H9 (cell line): ENCODE data around the gene GRAPL. TPM values are rescaled to one million over a fixed set of nuclear protein-coding genes. Genes with fewer than 3 reads are reported as not detected.
"Not testable (repeated sequence)": the region's sequence is repeated elsewhere in the genome, so short reads cannot be mapped to it uniquely, and the experiment has no call there.

ENCODE experiments used
- DNase-seq: peaks from one replicate; pipeline ENCODE4 v3.0.0-alpha.2; 2017
- H2AFZ ChIP-seq: one replicate; pipeline ENCODE4 v1.6.1; 2013; ENCODE audit warnings: mild to moderate bottlenecking, low read length, control low read depth, moderate library complexity
- H2AK5ac ChIP-seq: 2 replicates; pipeline ENCODE4 v1.6.1; 2013; ENCODE audit warnings: low read length, control low read depth, mixed read lengths; ENCODE audit not compliant: insufficient read length
- H2BK120ac ChIP-seq: one replicate; pipeline ENCODE4 v1.6.1; 2013; ENCODE audit warnings: low read depth, mild to moderate bottlenecking, low read length, control low read depth, inconsistent platforms; ENCODE audit not compliant: poor library complexity, severe bottlenecking
- H2BK12ac ChIP-seq: 2 replicates; pipeline ENCODE4 v1.6.1; 2013; ENCODE audit warnings: low read length, control low read depth, mixed read lengths, low read depth; ENCODE audit not compliant: insufficient read length
- H2BK15ac ChIP-seq: 2 replicates; pipeline ENCODE4 v1.6.1; 2013; ENCODE audit warnings: low read depth, low read length, control low read depth
- H2BK20ac ChIP-seq: one replicate; pipeline ENCODE4 v1.6.1; 2013; ENCODE audit warnings: low read depth, mild to moderate bottlenecking, low read length, control low read depth, inconsistent platforms; ENCODE audit not compliant: poor library complexity, severe bottlenecking
- H2BK5ac ChIP-seq: 2 replicates; pipeline ENCODE4 v1.6.1; 2013; ENCODE audit warnings: low read length, control low read depth, mixed read lengths; ENCODE audit not compliant: insufficient read length
- H3K14ac ChIP-seq: 2 replicates; pipeline ENCODE4 v1.6.1; 2013; ENCODE audit warnings: low read length, control low read depth; ENCODE audit not compliant: insufficient read depth
- H3K18ac ChIP-seq: 2 replicates; pipeline ENCODE4 v1.6.1; 2013; ENCODE audit warnings: low read depth, mild to moderate bottlenecking, mixed read lengths, low read length, control low read depth; ENCODE audit not compliant: insufficient read length
- H3K23ac ChIP-seq: 2 replicates; pipeline ENCODE4 v1.6.1; 2013; ENCODE audit warnings: low read length, control low read depth, mixed read lengths, low read depth; ENCODE audit not compliant: insufficient read length
- H3K23me2 ChIP-seq: 2 replicates; pipeline ENCODE4 v1.6.1; 2013; ENCODE audit warnings: low read depth, mild to moderate bottlenecking, mixed read lengths, low read length, control low read depth; ENCODE audit not compliant: insufficient read length, poor library complexity, severe bottlenecking
- H3K27ac ChIP-seq: 2 replicates; pipeline ENCODE4 v1.5.1; 2013; ENCODE audit warnings: low read length, control low read depth, mixed read lengths, low read depth; ENCODE audit not compliant: insufficient read length
- H3K27me3 ChIP-seq: 2 replicates; pipeline ENCODE4 v1.6.1; 2013; ENCODE audit warnings: low read length, control low read depth, inconsistent platforms; ENCODE audit not compliant: insufficient read depth
- H3K4ac ChIP-seq: 2 replicates; pipeline ENCODE4 v1.6.1; 2013; ENCODE audit warnings: low read depth, mild to moderate bottlenecking, control low read depth, inconsistent platforms, low read length, moderate library complexity
- H3K4me1 ChIP-seq: 2 replicates; pipeline ENCODE4 v1.6.1; 2013; ENCODE audit warnings: low read length, control low read depth, inconsistent platforms; ENCODE audit not compliant: insufficient read depth
- H3K4me2 ChIP-seq: 2 replicates; pipeline ENCODE4 v1.6.1; 2013; ENCODE audit warnings: low read length, control low read depth, mixed read lengths; ENCODE audit not compliant: insufficient read length, insufficient read depth
- H3K56ac ChIP-seq: 2 replicates; pipeline ENCODE4 v1.6.1; 2013; ENCODE audit warnings: low read depth, mild to moderate bottlenecking, mixed read lengths, low read length, control low read depth; ENCODE audit not compliant: insufficient read length
- H3K79me1 ChIP-seq: 2 replicates; pipeline ENCODE4 v1.6.1; 2013; ENCODE audit warnings: low read depth, mild to moderate bottlenecking, moderate library complexity, low read length, control low read depth, inconsistent platforms; ENCODE audit not compliant: insufficient read depth, poor library complexity, severe bottlenecking
- H3K79me2 ChIP-seq: 2 replicates; pipeline ENCODE4 v1.6.1; 2013; ENCODE audit warnings: low read length, control low read depth, inconsistent platforms; ENCODE audit not compliant: insufficient read depth
- H3K9ac ChIP-seq: 2 replicates; pipeline ENCODE4 v1.6.1; 2013; ENCODE audit warnings: low read length, control low read depth, mixed read lengths; ENCODE audit not compliant: insufficient read length; ENCODE audit errors: extremely low read depth
- H3K9me3 ChIP-seq: one replicate; pipeline ENCODE4 v1.6.1; 2013; ENCODE audit warnings: low read depth, low read length, inconsistent platforms; ENCODE audit not compliant: control insufficient read depth
- H3T11ph ChIP-seq: one replicate; pipeline ENCODE4 v1.6.1; 2013; ENCODE audit warnings: mild to moderate bottlenecking, low read length, control low read depth, inconsistent platforms
- H4K20me1 ChIP-seq: one replicate; pipeline ENCODE4 v1.6.1; 2013; ENCODE audit not compliant: control insufficient read depth, insufficient read length, insufficient read depth
- H4K5ac ChIP-seq: 2 replicates; pipeline ENCODE4 v1.6.1; 2013; ENCODE audit warnings: low read depth, mild to moderate bottlenecking, mixed read lengths, low read length, control low read depth; ENCODE audit not compliant: insufficient read length
- H4K8ac ChIP-seq: replicated peaks from 2 replicates; pipeline ENCODE4 v1.6.1; 2013; ENCODE audit warnings: low read length, control low read depth, mixed read lengths, low read depth; ENCODE audit not compliant: insufficient read length
- H4K91ac ChIP-seq: 2 replicates; pipeline ENCODE4 v1.6.1; 2013; ENCODE audit warnings: low read depth, mild to moderate bottlenecking, moderate library complexity, mixed read lengths, low read length, control low read depth; ENCODE audit not compliant: insufficient read length
- H3K27ac Mint-ChIP-seq, 3 experiments: 2 replicates in 2 of 3; 3 replicates in 1 of 3; pipeline ENCODE4 v1.8.0; 2020 to 2021; ENCODE audit warnings: mixed read lengths in 3 of 3, mild to moderate bottlenecking in 1 of 3, moderate library complexity in 1 of 3
- H3K27me3 Mint-ChIP-seq: 2 replicates; pipeline ENCODE4 v1.8.0; 2021; ENCODE audit warnings: low read depth, mild to moderate bottlenecking, moderate library complexity, mixed read lengths
- H3K36me3 Mint-ChIP-seq, 3 experiments: 2 replicates in 2 of 3; 3 replicates in 1 of 3; pipeline ENCODE4 v1.8.0; 2020 to 2021; ENCODE audit warnings: low read depth in 3 of 3, mixed read lengths in 3 of 3; ENCODE audit not compliant: insufficient read depth in 1 of 3
- H3K4me1 Mint-ChIP-seq, 2 experiments: 2 replicates each; pipeline ENCODE4 v1.8.0; 2020; ENCODE audit warnings: mixed read lengths in 2 of 2
- H3K4me3 Mint-ChIP-seq, 2 experiments: 2 replicates in 1 of 2; 3 replicates in 1 of 2; pipeline ENCODE4 v1.8.0; 2020 to 2021; ENCODE audit warnings: mild to moderate bottlenecking in 2 of 2, mixed read lengths in 2 of 2, moderate library complexity in 1 of 2
- H3K9me3 Mint-ChIP-seq, 2 experiments: 2 replicates in 1 of 2; 3 replicates in 1 of 2; pipeline ENCODE4 v1.8.0; 2020; ENCODE audit warnings: mild to moderate bottlenecking in 2 of 2, mixed read lengths in 2 of 2, moderate library complexity in 1 of 2
- WGBS: extraction: QIAGEN DNeasy Blood & Tissue Kit; methylation state at CpG from one replicate; pipeline ENCODE4 v1.1.7; 2013; ENCODE audit warnings: missing lambda C conversion rate, low lambda C conversion rate, mixed read lengths; ENCODE audit not compliant: insufficient read length; ENCODE audit errors: extremely low coverage; 5-methylcytosine and 5-hydroxymethylcytosine counted together
- long read RNA-seq: library from polyadenylated mRNA; unstranded; transcript quantifications from one replicate; pipeline ENCODE4 v2.0.0, GENCODE V29; 2020
- total RNA-seq: library from RNA; stranded (reverse); gene quantifications from 2 replicates; pipeline ENCODE4 v1.2.1, GENCODE V29; 2021

Gene GRAPL
- 0.55 TPM in 1 of 2 replicates, not detected in the other for total RNA-seq
- long read RNA-seq, partial matches to known transcripts = 0 of 1 reads
- long read RNA-seq, other reads (novel, unspliced or antisense) = 1 of 1 reads

GRCh38 chr17:19127148-19127980 is at the start of gene GRAPL:
TSS of gene GRAPL (plus strand) at chr17:19127589. CDS start at chr17:19127620, 31 bp downstream.
- not testable (repeated sequence) for H3K23me2 ChIP-seq, H3K4me1 Mint-ChIP-seq, H3K36me3 Mint-ChIP-seq, H3K9ac ChIP-seq, H4K91ac ChIP-seq, H3T11ph ChIP-seq, H3K56ac ChIP-seq, H2BK5ac ChIP-seq, H3K14ac ChIP-seq, H3K4me2 ChIP-seq, H2BK12ac ChIP-seq, H3K9me3 ChIP-seq, H4K8ac ChIP-seq, H2BK120ac ChIP-seq, H3K4ac ChIP-seq, H3K27ac ChIP-seq, H3K27ac Mint-ChIP-seq, DNase-seq, H2BK15ac ChIP-seq, H3K4me1 ChIP-seq, H3K79me2 ChIP-seq, H3K4me3 Mint-ChIP-seq, H3K27me3 ChIP-seq, H2BK20ac ChIP-seq, H3K18ac ChIP-seq, H2AK5ac ChIP-seq, H2AFZ ChIP-seq, H3K9me3 Mint-ChIP-seq, H3K79me1 ChIP-seq, H4K20me1 ChIP-seq, H4K5ac ChIP-seq, H3K27me3 Mint-ChIP-seq, H3K23ac ChIP-seq
- no CpG with 5 or more reads among the region's 14 CpGs for WGBS

- DNase-seq, H3K27ac Mint-ChIP-seq, H3K9me3 ChIP-seq, H3K23ac ChIP-seq, H4K8ac ChIP-seq, H4K20me1 ChIP-seq, H3K56ac ChIP-seq, H3K4me2 ChIP-seq, H3K79me2 ChIP-seq, H3K9ac ChIP-seq, H2BK12ac ChIP-seq, H3K27ac ChIP-seq, H3K18ac ChIP-seq, H4K91ac ChIP-seq, H3K4me1 ChIP-seq, H2BK120ac ChIP-seq, H3T11ph ChIP-seq, H3K27me3 Mint-ChIP-seq, H2AK5ac ChIP-seq, H3K36me3 Mint-ChIP-seq, H2BK15ac ChIP-seq, H3K4me3 Mint-ChIP-seq, H3K27me3 ChIP-seq, H2BK5ac ChIP-seq, H3K79me1 ChIP-seq, H3K14ac ChIP-seq, H2AFZ ChIP-seq, H3K4me1 Mint-ChIP-seq, H4K5ac ChIP-seq, H3K9me3 Mint-ChIP-seq, H3K23me2 ChIP-seq, H3K4ac ChIP-seq, H2BK20ac ChIP-seq: not testable (repeated sequence)
- WGBS = no CpG with 5 or more reads among the region's 77 CpGs
These were observed 38.3 kb upstream of the GRAPL start for GRCh38 chr17:19088804-19089685.
